ENCODE results near the gene BDH1.

Gene BDH1

DNA sequence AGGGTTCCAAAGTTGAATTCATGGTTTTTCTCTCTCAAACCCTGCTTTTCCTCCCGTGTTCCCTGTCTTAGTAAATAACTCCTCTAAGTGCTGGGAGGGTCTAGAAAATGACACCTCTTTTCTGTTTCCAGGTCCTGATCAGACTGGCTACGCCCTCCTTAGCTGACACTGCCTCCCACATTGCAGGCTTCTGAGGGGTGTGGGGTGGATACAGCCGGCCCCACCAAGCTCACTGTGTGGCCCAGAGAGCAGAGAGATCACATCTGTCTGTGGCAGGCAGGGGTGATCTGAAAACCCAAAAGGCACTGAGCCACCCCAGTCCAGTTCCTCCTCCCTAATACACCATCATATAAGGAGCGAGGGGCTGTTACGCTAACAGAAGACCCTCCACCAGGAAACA lies 62.7 kb downstream of the BDH1 start:
- TF ChIP-seq MYC (IDR thresholded peaks at IDR 0.05; ENCODE audit: low read depth, low read length): no peak
- DNase-seq (ENCODE audit: low read depth): no peak
- no peak overlapping the region for H3K4me3 ChIP-seq (ENCODE audit: low read depth, low read length)

DNA sequence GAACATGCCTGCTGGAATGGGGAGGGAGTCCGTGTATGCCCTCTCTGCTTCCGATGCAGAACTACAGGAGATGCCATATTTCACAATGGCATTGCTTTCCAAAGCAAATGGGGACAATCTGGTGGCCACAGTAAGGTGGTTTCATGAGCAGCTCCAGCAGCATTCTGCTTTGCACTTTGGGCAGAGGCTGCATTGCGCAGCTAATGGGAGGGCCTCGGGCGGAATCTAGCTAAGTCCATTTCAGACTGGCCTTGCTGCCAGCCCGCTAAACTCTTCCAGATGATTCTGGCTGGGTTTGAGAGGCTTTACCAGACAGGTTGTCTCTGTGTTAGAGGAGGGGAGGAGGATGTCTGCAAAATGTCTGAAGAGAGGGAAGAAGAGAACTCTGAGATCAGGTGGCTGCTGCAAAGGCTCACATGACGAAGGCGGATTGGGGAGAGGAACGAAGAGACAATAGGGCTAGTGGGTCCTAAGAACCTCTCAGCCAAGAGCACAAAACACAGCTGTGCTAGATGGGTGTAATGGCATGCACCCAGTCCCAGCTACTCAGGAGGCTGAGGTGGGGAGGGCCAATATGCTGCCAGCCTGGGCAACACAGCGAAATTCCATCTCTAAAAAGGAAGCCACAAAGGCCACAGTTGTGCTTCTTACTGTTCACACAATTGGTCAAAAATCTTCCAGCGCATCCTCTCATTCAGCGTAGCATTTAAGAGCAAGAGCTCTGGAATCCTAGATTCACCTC lies 63.7 kb downstream of the BDH1 start:
- TF ChIP-seq POLR2A (IDR thresholded peaks at IDR 0.05; ENCODE audit: extremely low read depth, insufficient read length): no peak
- TF ChIP-seq, protein P1, sequence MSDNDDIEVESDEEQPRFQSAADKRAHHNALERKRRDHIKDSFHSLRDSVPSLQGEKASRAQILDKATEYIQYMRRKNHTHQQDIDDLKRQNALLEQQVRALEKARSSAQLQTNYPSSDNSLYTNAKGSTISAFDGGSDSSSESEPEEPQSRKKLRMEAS (IDR thresholded peaks at IDR 0.05; ENCODE audit: low read depth, low read length): no peak
- no peak for DNase-seq (ENCODE audit: low read depth)
- H3K4me3 ChIP-seq (ENCODE audit: low read depth, low read length): no peak overlapping the region

DNA sequence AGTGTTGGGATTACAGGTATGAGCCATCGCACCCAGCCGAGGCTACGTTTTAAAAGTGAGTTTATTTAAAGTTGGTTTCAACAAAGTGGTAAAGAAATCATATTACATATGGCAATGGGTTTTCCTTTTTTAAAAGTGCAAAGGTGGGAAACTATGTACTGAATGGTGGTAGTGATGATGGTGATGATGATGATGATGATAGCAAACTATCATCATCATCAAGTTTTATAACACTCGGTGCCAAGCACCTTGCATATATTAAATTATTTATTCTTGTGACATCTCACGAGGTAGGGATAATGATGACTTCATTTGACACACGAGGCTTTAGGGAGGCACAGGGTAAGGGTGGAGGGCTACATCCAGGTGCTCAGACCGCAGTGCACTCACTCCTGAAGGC lies 64.3 kb downstream of the BDH1 start:
- no peak overlapping the region for H3K4me3 ChIP-seq (ENCODE audit: low read depth, low read length)
- TF ChIP-seq, protein P1 (IDR thresholded peaks at IDR 0.05; ENCODE audit: low read depth, low read length): no peak
- TF ChIP-seq, protein P2, sequence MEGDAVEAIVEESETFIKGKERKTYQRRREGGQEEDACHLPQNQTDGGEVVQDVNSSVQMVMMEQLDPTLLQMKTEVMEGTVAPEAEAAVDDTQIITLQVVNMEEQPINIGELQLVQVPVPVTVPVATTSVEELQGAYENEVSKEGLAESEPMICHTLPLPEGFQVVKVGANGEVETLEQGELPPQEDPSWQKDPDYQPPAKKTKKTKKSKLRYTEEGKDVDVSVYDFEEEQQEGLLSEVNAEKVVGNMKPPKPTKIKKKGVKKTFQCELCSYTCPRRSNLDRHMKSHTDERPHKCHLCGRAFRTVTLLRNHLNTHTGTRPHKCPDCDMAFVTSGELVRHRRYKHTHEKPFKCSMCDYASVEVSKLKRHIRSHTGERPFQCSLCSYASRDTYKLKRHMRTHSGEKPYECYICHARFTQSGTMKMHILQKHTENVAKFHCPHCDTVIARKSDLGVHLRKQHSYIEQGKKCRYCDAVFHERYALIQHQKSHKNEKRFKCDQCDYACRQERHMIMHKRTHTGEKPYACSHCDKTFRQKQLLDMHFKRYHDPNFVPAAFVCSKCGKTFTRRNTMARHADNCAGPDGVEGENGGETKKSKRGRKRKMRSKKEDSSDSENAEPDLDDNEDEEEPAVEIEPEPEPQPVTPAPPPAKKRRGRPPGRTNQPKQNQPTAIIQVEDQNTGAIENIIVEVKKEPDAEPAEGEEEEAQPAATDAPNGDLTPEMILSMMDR (IDR thresholded peaks at IDR 0.05; ENCODE audit: low read depth, low read length): no peak
- TF ChIP-seq MYC (IDR thresholded peaks at IDR 0.05; ENCODE audit: low read depth, low read length) (no peak), POLR2A (IDR thresholded peaks at IDR 0.05; ENCODE audit: extremely low read depth, insufficient read length) (no peak)
- DNase-seq (ENCODE audit: low read depth): no peak

DNA sequence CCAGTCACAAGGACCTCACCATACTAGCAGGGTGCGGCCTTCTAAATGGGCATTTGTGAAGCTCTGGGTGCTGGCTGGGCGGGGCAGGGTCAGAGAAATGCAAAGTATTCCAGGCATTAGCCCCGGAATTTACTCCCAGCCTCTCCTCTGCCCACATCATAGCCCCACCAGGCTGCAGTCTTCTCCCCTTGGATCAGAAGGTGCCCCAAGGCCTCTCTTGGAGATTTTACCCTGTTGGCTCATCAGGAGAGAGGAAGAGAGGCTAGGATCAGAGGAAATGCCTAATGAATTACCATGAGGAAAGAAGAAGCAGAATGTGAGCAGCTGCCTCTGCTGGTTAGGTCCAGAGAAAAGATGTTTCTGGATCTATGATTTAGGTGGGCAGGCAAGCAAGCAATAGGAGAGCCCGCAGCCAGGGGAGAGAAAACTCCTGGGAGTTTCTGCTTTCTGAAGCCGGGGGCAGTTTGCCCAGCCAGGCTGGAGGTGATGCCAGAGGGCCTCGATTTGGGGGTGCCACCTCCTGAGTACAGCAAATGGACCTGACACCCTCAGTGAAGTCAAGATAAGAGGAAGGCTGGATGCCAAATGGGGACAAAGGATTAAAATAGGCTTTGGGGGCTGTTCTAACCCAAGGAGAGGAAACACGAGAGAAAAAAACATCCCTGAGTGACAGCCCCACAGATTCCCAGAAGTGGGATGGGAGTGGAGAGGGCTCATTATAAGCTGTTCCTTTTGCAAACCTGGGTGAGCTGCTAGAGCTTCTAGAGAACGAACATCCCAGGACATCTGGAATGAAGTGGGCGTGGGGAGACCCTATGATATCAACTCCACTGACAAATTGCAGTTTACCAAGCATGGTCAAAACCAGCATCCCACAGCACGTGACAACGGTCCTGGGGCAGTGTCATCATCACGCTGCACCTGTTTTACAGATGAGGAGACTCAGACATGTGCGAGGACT lies 65.4 kb downstream of the BDH1 start:
- DNase-seq (ENCODE audit: low read depth): no peak
- H3K4me3 ChIP-seq (ENCODE audit: low read depth, low read length): no peak overlapping the region
- TF ChIP-seq, protein P2 (IDR thresholded peaks at IDR 0.05; ENCODE audit: low read depth, low read length): no peak
- TF ChIP-seq, protein P1 (IDR thresholded peaks at IDR 0.05; ENCODE audit: low read depth, low read length): no peak
- TF ChIP-seq MYC (IDR thresholded peaks at IDR 0.05; ENCODE audit: low read depth, low read length): no peak
- no peak for TF ChIP-seq POLR2A (IDR thresholded peaks at IDR 0.05; ENCODE audit: extremely low read depth, insufficient read length)

DNA sequence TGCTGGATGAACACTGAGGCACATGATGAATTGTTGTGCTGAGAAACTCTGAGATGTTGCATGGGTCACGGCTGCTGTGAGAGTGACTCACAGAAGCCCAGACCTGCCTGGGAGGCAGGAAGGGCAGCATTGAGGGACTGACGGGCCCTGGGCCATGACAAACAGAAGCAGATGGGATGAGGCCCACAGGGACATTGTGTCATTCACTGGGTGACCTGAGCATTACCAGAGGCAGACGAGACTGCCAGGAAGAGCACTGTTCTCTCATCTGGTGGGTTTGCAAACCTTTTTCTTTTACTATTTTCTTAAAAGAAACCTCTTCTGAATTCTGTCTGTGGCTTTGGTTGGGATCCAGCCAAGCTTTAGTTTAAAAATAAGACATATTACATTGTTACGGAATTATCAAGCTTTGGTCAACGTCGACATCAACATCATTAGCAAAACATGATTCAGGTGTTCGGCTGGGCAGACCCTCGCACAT lies 67.8 kb downstream of the BDH1 start:
- no peak overlapping the region for H3K4me3 ChIP-seq (ENCODE audit: low read depth, low read length)
- DNase-seq (ENCODE audit: low read depth): no peak
- no peak for TF ChIP-seq MYC (IDR thresholded peaks at IDR 0.05; ENCODE audit: low read depth, low read length)
- TF ChIP-seq, protein P2 (IDR thresholded peaks at IDR 0.05; ENCODE audit: low read depth, low read length): no peak
- TF ChIP-seq POLR2A (IDR thresholded peaks at IDR 0.05; ENCODE audit: extremely low read depth, insufficient read length): no peak
- TF ChIP-seq, protein P1 (IDR thresholded peaks at IDR 0.05; ENCODE audit: low read depth, low read length): no peak

DNA sequence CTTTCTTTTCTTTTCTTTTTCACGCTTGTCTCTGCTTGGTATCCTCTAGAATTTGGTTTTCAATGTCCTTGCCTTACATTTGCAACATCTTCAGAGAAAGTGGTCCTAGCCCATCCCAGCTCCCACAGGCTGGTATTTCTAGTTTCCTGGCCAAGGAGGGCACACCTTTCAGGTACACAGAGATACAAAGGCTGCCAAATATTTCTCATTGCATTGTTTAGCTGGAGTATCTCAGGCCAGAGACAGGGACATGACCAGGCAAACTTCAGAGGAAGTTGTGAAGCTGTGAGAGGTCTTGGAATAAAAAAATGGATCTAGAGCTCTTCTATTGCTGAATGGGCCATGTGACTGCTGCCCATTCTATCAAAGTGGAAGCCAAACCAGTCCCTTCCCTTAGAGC lies 68.9 kb downstream of the BDH1 start:
- no peak for DNase-seq (ENCODE audit: low read depth)
- TF ChIP-seq POLR2A (IDR thresholded peaks at IDR 0.05; ENCODE audit: extremely low read depth, insufficient read length): no peak
- TF ChIP-seq MYC (IDR thresholded peaks at IDR 0.05; ENCODE audit: low read depth, low read length): no peak
- TF ChIP-seq, protein P1 (IDR thresholded peaks at IDR 0.05; ENCODE audit: low read depth, low read length): no peak
- TF ChIP-seq, protein P2 (IDR thresholded peaks at IDR 0.05; ENCODE audit: low read depth, low read length): no peak
- H3K4me3 ChIP-seq (ENCODE audit: low read depth, low read length): no peak overlapping the region
